SIG-M5 (cell line): ENCODE data around the gene CD226.
"Not testable (repeated sequence)": the region's sequence is repeated elsewhere in the genome, so short reads cannot be mapped to it uniquely, and the experiment has no call there.

Experiments used
- DNase-seq: peaks from one replicate; lab custom pipeline; 2025; lab: John Stamatoyannopoulos, UW

Gene CD226

DNA sequence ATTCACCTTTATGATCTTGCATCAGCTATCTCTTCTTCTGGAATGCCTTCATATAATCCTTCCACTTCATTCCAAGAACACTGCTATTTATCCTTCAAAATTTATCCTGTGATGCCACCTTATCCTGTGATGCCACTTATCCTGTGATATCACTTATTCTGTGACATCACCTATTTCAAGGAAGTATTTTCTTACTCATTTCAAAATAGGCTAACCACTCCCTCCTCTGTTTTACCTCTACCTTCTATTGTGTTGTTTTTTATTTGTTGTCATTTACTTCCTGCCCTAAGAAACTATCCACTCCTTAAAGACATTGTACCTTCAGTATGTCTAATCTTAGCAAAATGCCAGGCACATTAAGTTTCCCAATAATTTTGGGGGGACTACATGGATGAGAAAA lies 38.8 kb downstream of the CD226 start:
- DNase-seq = no peak

DNA sequence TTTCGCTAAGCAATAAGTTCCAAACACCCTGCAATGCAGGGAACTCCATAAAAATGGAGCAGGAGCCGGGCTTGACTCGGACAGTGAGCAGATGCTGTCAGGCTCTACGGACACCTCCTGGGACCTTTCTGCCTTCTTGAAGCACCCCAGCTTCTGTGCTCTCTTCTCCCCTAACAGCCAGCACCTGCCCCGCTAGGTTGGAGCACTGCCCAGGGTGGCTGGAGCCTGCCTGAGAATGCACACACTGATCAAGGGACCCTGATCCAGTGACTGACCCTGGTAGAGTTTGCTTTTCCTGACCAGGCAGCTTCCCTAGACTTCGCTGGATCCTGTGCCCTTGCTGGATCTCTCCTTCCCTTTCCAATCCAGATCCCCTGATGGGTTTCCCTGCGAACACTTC lies 40.9 kb downstream of the CD226 start:
- no peak for DNase-seq

DNA sequence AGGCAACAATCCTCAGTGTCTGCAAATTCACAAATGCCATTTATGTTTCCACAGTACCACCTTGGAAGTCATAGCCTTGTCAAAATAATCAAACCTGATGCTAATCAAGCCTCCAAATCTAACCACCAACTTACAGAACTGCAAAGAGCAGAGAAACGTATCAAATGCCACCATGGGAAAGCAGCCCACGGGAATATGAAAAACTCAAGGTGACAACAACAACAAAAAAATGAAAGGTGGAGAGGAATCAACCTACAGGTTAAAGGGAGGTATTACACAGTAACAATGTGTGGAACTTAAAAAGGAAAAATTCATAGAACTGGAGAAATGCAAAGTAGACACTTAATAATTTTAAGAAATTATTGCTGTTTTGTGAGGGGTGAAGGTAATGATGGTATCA lies 46.7 kb downstream of the CD226 start:
- no peak for DNase-seq

DNA sequence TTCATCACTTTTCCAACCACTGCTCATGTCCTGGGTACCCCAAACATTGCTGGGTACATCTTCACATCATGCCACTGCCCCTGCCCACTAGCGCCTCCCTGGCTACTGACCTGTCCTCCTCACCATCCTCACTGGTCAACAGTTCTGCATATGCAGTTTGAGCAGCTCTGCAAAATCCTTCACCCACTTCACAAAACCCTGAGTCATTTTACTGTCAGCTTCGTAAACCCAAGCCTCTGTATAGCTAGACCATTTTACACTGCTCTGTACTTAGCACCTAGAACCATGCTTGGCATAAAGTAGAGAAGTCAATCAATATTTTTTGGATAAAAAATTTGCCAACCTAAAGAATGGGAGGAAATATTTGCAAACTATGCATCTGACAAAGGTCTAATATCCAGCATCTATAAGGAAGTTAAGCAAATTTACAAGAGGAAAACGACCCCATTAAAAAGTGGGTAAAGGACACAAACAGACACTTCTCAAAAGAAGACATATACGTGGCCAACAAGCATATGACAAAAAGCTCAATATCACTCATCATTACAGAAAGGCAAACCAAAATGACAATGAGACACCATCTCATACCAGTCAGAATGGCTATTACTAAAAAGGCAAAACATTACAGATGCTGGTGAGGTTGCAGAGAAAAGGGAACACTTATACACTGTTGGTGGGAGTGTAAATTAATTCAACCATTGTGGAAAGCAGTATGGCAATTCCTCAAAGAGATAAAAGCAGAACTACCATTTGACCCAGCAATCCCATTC lies 48.3 kb downstream of the CD226 start:
- not testable (repeated sequence) for DNase-seq

DNA sequence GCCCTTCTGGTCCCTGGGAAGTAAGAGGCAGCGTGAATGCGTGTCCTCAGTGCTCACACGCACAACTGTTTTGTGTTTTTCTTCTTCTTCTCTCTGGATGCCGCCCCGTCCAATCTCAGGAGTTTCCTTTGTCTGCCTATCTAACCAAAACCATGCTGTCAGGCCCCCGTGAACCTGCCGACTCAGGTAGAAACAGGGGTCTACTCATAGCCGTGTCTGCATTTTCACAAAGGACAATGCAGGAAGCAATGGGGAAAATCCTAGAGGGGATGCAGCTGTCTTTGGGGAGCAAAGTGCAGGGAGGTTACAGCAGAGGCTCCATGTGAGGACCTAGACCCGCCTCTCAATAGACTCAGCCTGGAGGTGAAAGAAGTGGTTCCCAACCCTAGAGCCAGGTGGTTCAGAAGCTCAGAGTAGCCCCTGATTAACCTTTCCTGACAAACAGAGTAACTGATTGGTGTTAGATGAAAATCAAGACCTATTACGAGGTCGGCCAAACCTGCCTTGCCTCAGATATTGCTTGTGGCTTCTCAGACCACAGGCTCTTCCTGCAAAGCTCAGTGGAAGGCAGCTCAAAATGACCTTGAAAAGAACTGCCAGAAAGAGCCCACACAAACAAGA lies 49.3 kb downstream of the CD226 start:
- DNase-seq = no peak

DNA sequence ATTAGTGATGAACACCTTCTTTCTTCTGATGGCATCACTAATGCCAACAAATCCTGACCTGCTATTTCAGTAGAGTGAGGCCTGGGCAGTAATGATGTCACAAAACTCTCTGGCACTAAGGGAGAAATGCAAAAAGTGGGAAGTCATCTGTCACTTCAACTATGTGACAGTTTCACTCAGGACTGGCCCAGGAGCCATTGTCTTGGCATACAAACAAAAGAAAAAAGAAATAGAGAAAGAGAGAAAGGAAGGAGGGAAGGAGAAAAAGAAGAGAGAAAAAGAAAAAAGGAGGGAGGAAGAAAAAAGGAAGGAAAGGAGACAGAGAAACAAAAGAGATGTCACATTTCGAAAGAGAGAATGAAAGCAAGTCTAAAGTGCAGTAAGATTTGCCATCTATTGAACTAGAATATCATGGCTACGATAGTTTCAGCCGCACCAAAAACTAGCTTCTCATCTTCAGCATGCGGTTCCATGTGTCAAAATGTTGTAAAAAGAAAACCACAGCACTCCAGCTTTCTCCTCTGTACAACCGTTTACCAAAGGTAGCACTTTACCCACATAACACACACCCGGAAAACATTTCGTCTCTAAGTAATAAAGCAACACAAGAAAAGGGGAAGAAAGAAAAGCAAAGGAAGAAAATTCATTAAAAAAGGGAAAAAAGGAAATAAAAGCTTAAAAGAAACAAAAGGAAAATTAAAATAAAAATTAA lies 50.1 kb downstream of the CD226 start:
- no peak for DNase-seq

DNA sequence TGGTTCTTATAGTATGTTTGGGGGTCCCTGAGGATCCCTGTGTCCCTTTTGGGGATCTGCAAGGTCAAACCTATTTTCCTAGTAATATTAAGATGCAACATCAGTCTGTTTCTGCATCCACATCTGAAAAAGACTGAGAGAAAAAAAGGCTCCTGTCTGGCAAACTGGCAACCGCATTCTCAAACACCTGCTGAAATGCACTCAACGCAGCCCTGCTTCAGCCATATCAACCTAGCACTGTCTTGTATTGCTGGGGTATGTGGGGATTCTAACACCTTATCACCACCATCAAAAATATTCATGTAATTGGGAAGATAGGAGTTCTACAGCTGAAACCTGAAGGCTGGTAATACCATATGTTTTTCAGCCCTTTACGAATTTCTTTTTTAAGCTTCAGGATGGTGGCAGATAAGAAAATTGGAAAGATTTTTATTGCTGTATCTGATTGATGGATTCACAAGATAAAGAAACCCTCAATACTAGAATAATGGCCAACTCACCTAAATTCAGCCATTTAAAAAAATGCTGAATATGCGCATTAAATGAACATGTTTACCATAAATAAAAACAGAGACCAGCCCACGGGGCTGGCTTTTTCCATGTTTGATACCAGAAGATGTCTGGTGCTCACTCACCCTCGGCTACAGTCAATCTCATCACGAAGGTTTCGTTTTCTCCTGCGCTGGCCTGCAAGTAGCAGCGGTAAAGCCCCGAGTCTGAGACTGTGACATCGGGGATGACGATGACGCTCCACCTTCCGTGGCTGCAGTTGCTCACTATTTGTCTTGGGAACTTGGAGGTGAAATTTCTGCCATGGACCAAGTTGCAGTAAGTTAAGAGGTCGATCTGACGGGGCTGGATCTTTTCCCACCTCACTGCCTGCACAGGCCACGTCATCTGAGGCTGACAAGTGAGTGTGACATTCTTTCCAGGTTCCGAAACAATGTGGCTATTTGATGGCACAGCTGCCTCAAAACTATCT lies 52.3 kb downstream of the CD226 start:
- DNase-seq = no peak

DNA sequence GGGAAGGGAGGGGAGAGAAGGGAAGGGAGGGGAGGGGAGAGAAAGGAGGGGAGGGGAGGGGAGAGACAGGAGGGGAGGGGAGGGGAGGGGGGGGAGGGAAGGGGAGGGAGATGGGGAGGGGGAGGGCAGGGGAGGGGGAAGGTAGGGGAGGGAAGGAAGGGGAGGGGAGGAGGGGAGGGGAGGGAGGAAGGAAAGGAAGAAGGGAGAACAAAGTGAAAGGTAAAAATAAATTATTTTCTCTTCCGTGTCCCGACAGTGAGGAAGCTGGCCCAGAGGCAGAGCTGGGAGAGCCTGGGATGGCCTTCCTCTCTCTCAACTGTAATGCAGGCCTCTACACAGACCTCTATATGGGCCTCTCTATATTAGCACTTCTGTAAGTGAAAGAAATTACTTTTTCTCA lies 53.2 kb downstream of the CD226 start:
- no peak for DNase-seq

DNA sequence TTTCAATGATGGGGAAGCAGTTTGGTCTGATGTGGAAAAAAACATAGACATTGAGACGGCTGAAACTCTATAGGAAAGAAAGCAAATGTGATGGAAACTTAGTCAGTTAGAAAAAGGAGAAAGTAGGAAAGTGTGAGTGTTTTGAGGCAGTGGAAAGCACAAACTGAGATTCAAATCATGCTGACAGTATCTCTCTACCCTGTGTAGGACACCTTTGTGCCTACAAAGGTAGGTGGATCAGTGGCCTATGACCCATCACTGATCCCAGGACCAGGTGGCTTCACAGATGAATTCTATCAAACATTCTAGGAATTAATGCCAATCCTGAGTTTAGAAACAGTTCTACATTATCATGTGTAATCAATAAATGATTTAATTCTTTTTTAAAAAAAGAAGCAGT lies 57.1 kb downstream of the CD226 start:
- no peak for DNase-seq

DNA sequence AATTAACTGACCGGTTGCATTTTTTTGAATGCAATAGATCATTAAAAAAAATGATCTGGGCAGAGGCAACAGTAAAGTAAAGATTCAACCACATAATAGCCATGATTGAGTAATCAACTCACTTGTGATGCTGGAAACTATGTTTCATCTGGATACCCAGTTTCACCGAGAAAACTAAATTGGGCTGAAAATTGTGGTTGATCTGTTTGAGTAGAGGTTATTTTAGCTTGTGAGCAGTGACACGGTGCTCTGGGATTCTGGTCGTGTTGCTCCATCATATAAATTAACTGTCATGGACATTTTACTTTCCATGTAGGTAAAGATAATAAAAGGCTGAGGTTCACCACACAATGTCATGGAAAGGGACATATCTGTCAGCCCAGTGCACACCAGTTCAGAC lies 58.7 kb downstream of the CD226 start:
- no peak for DNase-seq

DNA sequence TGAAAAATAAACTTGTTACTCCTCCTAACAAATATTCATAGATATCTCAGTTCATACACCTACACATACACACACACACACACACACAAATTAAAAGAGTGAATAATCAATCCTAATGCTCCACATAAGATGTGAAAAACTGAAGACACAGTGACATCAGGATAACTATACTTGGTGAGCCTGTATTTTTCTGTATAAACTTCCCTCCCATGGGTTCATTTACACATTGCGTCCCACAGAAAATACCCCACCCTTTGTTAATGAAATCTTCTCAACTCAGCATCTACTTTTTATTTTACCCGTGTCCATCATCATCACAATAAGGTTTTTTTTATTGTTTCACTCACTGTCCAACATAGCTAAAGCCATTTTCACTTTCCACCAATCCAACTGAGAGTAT lies 60.4 kb downstream of the CD226 start:
- no peak for DNase-seq

DNA sequence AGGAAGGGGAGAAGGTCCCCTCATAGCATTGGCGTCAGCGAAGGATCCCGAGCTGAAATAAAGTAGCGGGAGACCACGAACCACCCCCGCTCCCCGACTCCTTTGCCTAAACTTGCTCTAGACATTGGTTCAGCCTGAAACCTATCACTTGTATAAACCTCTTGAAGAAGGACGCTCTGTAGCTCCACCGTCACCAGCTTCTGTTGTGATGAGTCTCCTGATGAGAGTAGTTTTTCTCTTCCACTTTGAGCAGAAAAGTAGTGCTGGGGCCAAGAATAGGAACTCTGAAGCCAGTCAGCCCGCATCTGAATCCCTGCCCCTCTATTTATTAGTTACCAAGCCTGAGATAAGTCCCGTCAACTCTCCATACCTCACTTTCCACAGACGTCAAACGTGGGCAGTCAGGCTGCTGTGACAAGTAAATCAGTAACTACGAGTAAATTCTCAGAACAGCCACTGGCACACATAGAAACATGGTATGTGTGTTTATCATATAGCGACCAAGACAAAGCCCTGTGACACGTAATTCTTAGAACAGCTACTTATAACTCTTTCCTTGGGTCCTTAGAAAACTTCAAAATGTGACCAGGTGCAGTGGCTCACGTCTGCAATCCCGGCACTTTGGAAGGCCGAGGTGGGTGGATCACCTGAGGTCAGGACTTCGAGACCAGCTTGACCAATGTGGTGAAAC lies 61.7 kb downstream of the CD226 start:
- no peak for DNase-seq

DNA sequence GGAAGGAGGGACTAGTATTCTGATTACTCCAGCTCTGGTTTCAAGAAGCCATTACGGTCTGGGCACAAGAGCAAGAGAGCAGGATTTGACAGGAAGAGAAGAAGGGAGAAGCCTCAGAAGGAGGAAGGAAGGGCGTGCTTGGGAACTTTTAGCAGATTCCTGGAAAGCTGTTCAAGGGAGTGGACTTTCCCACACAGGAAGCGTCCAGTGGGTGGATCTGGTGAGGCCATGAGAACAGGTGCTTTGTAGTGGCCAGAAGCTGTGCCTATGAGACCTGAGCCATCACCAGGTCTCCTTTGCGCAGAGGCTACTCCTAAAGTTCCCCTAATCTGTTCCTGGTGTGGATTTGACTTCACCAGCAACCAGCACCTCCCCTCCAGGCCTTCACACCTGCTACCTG lies 62.3 kb downstream of the CD226 start:
- DNase-seq = no peak

DNA sequence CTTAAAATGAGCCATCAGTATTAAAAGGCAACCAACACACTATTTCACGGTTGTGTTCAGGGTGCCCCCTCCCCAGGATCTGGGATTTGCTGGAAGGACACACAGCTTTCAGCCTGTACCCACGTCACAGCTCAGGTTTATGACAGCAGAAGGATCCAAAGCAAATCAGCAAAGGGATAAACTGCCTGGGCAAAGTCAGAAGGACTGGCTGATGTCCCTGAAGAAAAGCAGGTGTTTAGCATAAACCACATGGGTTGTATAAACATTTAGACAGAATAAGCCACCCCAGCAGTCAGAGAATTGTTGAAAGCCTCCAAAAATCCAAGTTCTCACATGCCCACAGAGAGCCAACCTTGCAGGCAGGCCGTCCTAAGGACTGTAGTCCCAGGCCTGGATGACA lies 63.9 kb downstream of the CD226 start:
- DNase-seq = no peak

DNA sequence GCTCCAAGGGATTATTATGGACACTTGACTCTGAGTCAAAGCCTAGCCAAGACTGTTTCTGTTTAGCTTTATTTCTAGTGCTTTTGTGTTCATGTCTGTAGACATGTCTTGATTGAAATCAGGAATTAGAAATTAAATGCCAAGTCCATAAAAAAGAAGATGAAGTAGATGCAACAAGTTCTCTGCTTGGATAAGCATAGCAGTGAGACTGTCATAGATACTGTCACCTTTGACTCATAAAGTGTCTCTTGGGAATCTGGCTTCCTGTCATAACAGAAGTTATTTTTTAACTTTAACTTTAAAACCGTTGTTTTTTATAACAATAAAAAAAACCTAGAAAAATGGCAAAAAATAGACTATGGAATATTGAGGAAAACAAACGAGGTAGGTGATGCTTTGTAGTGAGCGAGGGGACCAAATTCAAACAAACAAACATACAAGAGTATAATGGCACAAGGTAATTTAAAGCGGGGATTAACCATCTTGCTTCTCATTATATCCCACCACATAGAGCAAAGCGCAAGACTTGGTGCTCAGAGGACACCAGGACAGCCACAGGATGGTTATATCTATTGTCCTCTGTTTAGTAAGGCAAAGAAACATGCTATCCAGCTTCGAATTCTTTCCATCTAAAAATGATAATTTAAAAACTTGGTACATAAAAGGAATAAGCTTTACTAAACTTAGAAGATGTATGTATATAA lies 64.6 kb downstream of the CD226 start:
- no peak for DNase-seq

DNA sequence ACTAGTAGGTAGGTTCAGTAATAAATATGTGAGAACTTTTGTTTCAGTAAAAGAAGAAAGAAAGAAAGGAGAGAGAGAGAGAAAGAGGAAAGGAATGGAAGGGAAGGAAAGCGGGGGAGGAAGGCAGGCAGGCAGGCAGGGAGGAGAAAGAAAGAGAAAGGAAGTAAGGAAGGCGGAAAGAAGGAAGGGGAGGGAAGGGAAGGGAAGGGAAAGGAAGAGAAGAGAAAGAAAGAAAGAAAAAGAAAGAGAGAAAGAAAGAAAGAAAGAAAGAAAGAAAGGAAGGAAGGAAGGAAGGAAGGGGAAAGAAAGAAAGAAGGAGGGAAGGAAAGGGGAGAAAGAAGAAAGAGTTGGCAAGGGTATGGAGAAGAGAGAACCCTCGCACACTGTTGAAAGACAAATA lies 67.6 kb downstream of the CD226 start:
- DNase-seq = no peak

DNA sequence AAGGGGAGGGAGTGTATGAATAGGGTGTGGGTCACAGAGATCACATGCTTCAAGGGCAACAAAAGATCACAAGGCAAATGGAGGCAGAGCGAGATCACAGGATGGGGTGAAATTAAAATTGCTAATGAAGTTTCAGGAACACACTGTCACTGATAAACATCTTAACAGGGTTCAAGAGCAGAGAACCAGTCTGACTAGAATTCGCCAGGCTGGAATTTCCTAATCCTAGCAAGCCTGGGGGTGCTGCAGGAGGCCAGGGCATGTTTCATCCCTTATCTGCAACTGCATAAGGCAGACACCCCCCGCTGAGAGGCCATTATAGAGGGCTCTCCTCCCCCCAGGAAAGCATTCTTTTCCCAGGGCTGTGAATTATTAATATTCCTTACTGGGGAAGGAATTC lies 68.6 kb downstream of the CD226 start:
- DNase-seq = not testable (repeated sequence)

DNA sequence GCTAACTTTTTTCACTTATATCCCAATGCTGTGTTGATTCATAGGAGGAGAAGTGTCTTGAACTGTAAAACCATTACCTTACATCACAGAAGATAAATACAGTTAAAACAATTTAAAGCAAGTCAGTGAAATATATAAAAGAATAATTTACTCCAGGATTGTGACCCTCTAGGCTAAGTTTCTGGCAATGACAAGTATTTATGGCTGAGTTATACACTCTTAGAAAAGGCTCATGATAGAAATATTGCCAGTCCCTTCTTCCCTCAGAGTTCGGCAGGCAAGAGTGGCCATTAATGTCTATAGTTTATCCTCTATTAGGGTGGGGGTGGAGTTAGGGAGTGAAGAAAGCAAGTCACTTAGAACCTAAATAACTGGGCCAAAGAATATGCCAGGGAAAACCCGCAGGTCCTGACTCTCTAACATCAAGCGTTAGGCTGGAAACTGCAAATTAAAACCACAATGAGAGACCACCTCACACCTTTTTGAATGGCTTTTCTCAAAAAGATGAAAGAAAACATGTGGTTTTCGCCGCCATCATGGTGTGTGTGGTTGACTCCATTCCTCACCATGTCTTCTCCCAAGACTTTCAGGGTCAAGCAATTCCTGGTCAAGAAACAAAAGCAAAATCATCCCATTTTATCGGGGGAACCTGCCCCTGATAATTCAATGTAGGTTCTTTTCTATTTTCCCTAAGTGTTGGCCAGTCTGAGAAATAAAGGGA lies 69.3 kb downstream of the CD226 start:
- no peak for DNase-seq

DNA sequence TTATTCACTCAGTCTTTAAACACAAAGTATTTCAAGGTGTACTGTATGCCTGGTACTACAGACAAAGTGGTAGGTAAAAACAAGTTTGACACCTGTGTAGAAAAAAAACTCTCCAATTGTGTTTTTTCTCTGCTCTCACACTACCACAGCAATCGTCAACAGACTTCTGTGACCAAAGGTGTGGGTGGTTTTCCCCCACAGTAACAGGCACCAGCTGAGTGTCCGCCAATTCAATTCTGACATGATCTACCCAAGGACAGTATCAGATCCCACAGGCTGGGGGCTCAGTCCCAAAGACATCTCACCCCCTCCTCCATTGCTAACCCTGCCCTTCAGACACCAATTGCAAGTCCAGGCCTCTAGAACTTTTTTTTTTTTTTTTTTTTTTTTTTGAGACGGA lies 71.2 kb downstream of the CD226 start:
- no peak for DNase-seq

DNA sequence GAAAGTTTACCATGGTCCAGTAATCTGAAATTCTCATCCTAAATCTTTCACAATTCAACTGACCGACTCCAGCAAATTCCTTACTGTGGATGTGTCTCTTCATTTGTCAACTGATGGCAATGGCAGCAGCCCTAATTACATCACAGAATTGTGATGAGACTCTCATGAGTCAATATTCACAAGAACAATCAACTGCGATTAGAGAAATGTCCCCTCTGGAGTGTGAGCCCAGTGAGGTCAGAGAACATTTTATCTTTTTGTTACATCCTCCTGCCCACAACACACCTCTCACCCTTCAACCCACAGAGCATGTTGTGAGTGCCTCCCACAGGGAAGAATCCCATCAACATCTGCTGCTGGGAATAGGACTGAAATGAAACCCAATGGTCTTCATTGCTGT lies 73.6 kb downstream of the CD226 start:
- no peak for DNase-seq
